Mononuclear cell (primary cell): ENCODE measurements around the gene RERE. TPM values are rescaled to one million over a fixed set of nuclear protein-coding genes. Genes with fewer than 3 reads are reported as not detected.
"Not testable (repeated sequence)": the region's sequence is repeated elsewhere in the genome, so short reads cannot be mapped to it uniquely, and the experiment has no call there.

Source experiments
- H3K27me3 ChIP-seq: 2 replicates; pipeline ENCODE4 v1.6.0; 2011; ENCODE audit warnings: low read length, control low read depth; ENCODE audit not compliant: insufficient read depth
- H3K4me1 ChIP-seq: 2 replicates; pipeline ENCODE4 v1.5.1; 2011; ENCODE audit warnings: mild to moderate bottlenecking, low read length, control low read depth; ENCODE audit not compliant: insufficient read depth
- H3K4me3 ChIP-seq: 2 replicates; pipeline ENCODE4 v1.5.1; 2011; ENCODE audit warnings: mild to moderate bottlenecking, low read length, moderate library complexity
- H3K9me3 ChIP-seq: 2 replicates; pipeline ENCODE4 v1.5.1; 2011; ENCODE audit warnings: low read depth, mild to moderate bottlenecking, control low read depth, low read length
- total RNA-seq: library from RNA; depleted of rRNA; stranded (reverse); fragments of >200 nt; gene quantifications from one replicate; pipeline ENCODE4 v1.2.3, GENCODE V29; 2012

The RERE gene
- total RNA-seq, 1 donor, result 60.7 TPM

DNA sequence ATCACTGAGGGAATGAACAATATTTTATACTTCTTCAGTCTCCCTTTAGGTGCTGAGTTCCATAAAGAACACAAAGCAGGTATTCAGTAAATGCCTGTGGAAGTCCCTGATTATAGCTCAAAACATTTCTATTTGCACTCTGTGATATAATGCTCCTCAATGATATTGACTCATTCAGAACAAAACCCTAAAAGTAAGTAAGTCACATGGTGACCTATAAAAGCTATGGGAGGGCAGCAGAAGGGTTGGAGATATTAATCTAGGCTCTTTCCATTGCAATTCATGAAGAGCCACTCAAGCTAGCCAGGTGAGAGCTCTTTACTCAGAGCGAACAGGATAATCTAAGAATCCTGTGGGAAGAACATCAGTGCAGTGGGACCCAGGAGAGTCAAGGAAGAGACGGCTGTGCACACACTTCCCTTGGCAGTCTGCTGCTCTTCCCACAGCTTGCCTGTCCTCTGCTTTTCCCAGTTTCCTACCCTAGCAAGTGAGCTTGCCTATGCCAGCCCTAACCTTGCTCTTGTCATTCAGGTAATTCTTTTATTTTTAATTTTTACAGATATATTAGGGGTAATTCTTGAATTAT is 197.4 kb downstream of the RERE start:
- not testable (repeated sequence) for H3K27me3 ChIP-seq, H3K9me3 ChIP-seq, H3K4me3 ChIP-seq
- peaks cover 31% of the 10 kb centered on the region for H3K4me1 ChIP-seq

- H3K27me3 ChIP-seq, H3K9me3 ChIP-seq, H3K4me3 ChIP-seq: not testable (repeated sequence)
- peaks cover 29% of the 10 kb centered on the region for H3K4me1 ChIP-seq
Measured at GRCh38 chr1:8619419-8619818, 198.0 kb downstream of the RERE start.

- not testable (repeated sequence) for H3K4me1 ChIP-seq, H3K4me3 ChIP-seq, H3K27me3 ChIP-seq, H3K9me3 ChIP-seq
Measured at GRCh38 chr1:8616791-8617190, 200.6 kb downstream of the RERE start.

GRCh38 chr1:8611634-8612515 is 205.6 kb downstream of the RERE start:
- H3K4me1 ChIP-seq, H3K27me3 ChIP-seq, H3K9me3 ChIP-seq, H3K4me3 ChIP-seq: not testable (repeated sequence)

DNA sequence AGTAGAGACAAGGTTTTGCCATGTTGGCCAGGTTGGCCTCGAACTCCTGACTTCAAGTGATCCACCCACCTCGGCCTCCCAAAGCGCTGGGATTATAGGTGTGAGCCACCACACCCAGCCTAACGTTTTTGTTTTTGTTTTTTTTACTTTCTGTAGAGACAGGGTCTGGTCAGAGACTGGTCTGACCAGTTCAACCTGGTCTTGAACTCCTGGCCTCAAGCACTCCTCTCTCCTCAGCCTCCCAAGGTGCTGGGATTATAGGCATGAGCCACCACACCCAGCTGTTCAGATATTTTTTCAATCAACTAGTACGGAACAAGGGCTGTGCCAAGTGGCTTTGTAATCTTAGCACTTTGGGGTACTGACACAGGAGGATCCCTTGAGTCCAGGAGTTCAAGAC is 209.5 kb downstream of the RERE start:
- Histone ChIP-seq H3K4me3 (no peak overlapping the region), H3K27me3 (no peaks in the 10 kb centered on the region), H3K4me1 (peaks cover 15% of the 10 kb centered on the region), H3K9me3 (no peaks in the 10 kb centered on the region)

GRCh38 chr1:8604041-8604945 is 213.1 kb downstream of the RERE start:
- H3K4me3 ChIP-seq, result no peak overlapping the region
- H3K27me3 ChIP-seq, result no peaks in the 10 kb centered on the region
- no peaks in the 10 kb centered on the region for H3K9me3 ChIP-seq
- peaks cover 23% of the 10 kb centered on the region for H3K4me1 ChIP-seq

DNA sequence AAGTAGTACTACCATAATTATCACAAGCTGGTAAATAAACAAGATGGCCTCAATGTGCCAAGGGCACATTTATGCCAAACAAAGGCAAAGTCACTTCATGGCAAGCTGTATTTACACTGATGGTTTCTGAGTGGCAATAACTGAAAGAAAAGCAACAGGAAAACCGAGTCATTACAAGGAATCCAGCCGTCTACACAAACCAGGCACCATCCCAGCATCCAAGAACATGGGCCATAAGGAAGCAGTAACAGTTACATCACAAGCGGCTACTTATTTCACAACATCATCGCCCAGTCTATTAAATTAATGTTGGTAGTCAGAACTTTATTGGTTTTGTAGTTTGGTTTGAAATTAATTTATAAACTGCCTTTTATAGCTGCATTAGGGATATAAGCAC is 214.2 kb downstream of the RERE start:
- H3K4me1 ChIP-seq, result peaks cover 23% of the 10 kb centered on the region
- no peak overlapping the region for H3K4me3 ChIP-seq
- no peaks in the 10 kb centered on the region for H3K9me3 ChIP-seq
- no peaks in the 10 kb centered on the region for H3K27me3 ChIP-seq

GRCh38 chr1:8602471-8603219 is 214.8 kb downstream of the RERE start:
- H3K4me1 ChIP-seq, result peaks cover 23% of the 10 kb centered on the region
- no peaks in the 10 kb centered on the region for H3K27me3 ChIP-seq
- H3K4me3 ChIP-seq, result no peak overlapping the region
- H3K9me3 ChIP-seq, result no peaks in the 10 kb centered on the region

GRCh38 chr1:8600336-8600735 is 217.1 kb downstream of the RERE start:
- H3K4me1 ChIP-seq, result peaks cover 23% of the 10 kb centered on the region

GRCh38 chr1:8599646-8600212 is 217.7 kb downstream of the RERE start:
- H3K27me3 ChIP-seq, result no peaks in the 10 kb centered on the region
- peaks cover 23% of the 10 kb centered on the region for H3K4me1 ChIP-seq
- H3K4me3 ChIP-seq, result no peak overlapping the region

More at GRCh38 chr1:8600336-8600735, 217.1 kb downstream of the RERE start:
- Histone ChIP-seq H3K9me3 (no peaks in the 10 kb centered on the region), H3K27me3 (no peaks in the 10 kb centered on the region), H3K4me3 (no peak overlapping the region)

GRCh38 chr1:8598783-8599182 is 218.7 kb downstream of the RERE start:
- no peaks in the 10 kb centered on the region for H3K27me3 ChIP-seq
- H3K9me3 ChIP-seq, result no peaks in the 10 kb centered on the region
- no peak overlapping the region for H3K4me3 ChIP-seq
- peaks cover 18% of the 10 kb centered on the region for H3K4me1 ChIP-seq

More at GRCh38 chr1:8599646-8600212, 217.7 kb downstream of the RERE start:
- no peaks in the 10 kb centered on the region for H3K9me3 ChIP-seq

DNA sequence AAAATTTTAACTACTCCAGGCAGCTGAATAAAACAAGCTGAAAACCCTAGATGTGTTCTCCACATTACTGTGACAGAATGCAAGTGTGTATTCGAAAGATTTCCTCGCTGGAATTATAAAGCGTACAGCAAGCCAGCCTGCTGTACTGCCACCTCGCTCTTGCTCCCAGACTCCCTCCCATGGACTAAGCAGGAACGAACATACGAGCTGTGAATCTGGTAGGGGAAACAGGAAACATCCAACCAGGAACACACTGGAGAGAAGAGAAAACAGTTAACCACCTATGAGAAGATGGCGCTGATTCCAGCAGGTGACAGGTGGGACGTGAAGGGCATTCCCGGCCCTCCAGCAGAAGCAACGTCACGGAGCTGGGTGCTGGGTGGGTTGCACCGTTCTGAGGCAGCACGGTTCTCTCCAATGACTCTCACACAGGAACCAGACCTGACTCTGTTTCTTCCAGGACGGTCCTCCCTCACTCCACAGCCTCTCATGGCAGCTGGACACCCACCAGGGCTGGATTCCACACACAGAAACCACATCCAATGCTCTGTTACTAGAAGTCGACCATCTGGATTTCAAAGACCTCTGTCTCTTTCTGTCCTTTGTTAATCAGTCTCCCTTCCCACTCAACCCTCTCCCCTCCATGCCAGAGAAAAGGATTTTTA is 219.2 kb downstream of the RERE start:
- Histone ChIP-seq H3K27me3 (no peaks in the 10 kb centered on the region), H3K4me3 (no peak overlapping the region), H3K9me3 (no peaks in the 10 kb centered on the region), H3K4me1 (peaks cover 12% of the 10 kb centered on the region)

GRCh38 chr1:8597455-8597854 is 220.0 kb downstream of the RERE start:
- Histone ChIP-seq H3K27me3 (no peaks in the 10 kb centered on the region), H3K4me3 (no peak overlapping the region)

DNA sequence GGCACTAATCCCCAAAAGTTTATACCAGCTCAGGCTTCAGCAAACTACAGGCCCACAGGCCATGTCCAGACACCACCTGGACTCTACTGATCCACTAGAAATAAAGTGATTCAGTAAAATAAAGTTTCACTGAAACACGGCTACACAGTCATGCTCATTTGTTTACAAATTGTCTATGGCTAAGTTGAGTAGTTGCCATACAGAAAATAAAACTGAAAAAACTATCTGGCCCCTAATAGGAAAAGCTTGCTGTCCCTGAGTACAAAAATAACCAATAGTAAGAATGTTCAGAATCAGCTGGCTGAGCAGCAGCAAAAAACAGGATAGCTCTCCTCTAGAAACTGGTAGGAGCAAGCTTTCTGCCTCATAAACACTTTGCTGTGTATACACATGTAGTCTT is 221.5 kb downstream of the RERE start:
- no peaks in the 10 kb centered on the region for H3K4me1 ChIP-seq

More at GRCh38 chr1:8597455-8597854, 220.0 kb downstream of the RERE start:
- Histone ChIP-seq H3K4me1 (peaks cover 7% of the 10 kb centered on the region), H3K9me3 (no peaks in the 10 kb centered on the region)

More for the DNA sequence above, 221.5 kb downstream of the RERE start:
- no peaks in the 10 kb centered on the region for H3K27me3 ChIP-seq
- H3K9me3 ChIP-seq, result no peaks in the 10 kb centered on the region
- H3K4me3 ChIP-seq, result no peak overlapping the region
